Epithelial cell of proximal tubule (primary cell): ENCODE measurements around the gene GPSM1. TPM values are rescaled to one million over a fixed set of nuclear protein-coding genes. Genes with fewer than 3 reads are reported as not detected.
"Not testable (repeated sequence)": the region's sequence is repeated elsewhere in the genome, so short reads cannot be mapped to it uniquely, and the experiment has no call there.

ENCODE experiments used
- DNase-seq: peaks from one replicate; pipeline ENCODE4 v3.0.0-alpha.2; 2011; ENCODE audit warnings: low read depth
- H3K4me3 ChIP-seq: 2 replicates; pipeline ENCODE4 v1.5.1; 2011; ENCODE audit warnings: low read depth, mild to moderate bottlenecking, low read length
- CTCF ChIP-seq: conservative IDR thresholded peaks from 2 replicates; pipeline ENCODE4 v1.5.1; 2012; ENCODE audit warnings: low read depth, mild to moderate bottlenecking, low read length
- total RNA-seq: library from RNA; depleted of rRNA; stranded (reverse); fragments of >200 nt; gene quantifications from 2 replicates; pipeline ENCODE4 v1.2.3, GENCODE V29; 2015

Gene GPSM1
- total RNA-seq, 1 donor from 2014 or later: 28.2 TPM

DNA sequence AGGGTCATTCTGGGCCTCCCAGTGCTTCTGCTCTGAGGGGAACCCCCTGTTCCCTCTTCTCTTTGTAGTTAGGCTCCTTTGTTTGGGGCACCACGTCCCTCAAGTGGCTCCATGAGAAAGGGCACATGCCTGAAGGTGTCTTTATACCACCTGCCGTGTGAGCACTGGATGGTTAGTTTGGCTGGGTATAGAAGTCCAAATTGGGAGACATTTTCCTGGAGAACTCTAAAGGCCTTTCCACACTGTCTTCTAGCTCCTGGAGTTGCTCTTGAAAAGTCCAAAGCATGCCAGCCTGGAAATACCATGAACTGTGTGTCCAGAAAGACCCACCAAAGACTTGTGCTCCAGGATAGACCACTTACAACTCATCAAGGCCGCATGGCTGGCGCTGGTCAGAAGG, 12.4 kb upstream of the GPSM1 start:
- DNase-seq: no peak
- H3K4me3 ChIP-seq: no peak overlapping the region
- no peak for TF ChIP-seq CTCF

GRCh38 chr9:136316271-136316751, 11.0 kb upstream of the GPSM1 start:
- H3K4me3 ChIP-seq: no peak overlapping the region
- DNase-seq: no peak
- no peak for TF ChIP-seq CTCF

GRCh38 chr9:136316896-136317676, 10.3 kb upstream of the GPSM1 start:
- TF ChIP-seq CTCF: no peak
- no peak overlapping the region for H3K4me3 ChIP-seq
- no peak for DNase-seq

DNA sequence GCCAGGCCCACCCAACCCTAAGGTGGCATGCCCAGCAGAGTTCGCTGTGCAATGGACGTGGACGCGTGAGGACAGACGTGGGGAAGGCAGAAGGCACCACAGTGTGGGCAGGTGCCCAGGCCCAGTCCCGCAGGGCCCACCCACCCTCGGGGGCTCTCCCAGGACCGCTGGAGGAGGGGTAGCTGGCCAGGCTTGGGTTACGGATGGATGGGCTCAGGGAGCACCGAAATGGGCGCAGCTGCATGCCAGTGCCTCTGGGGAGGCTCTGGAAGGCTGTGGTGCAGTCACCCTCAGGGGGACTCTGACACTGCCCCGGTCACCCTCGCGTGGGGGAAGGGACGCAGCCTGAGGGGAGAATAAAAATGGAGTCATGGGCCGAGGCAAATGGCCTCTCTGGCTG, 9.6 kb upstream of the GPSM1 start:
- H3K4me3 ChIP-seq: no peak overlapping the region
- no peak for TF ChIP-seq CTCF
- no peak for DNase-seq

DNA sequence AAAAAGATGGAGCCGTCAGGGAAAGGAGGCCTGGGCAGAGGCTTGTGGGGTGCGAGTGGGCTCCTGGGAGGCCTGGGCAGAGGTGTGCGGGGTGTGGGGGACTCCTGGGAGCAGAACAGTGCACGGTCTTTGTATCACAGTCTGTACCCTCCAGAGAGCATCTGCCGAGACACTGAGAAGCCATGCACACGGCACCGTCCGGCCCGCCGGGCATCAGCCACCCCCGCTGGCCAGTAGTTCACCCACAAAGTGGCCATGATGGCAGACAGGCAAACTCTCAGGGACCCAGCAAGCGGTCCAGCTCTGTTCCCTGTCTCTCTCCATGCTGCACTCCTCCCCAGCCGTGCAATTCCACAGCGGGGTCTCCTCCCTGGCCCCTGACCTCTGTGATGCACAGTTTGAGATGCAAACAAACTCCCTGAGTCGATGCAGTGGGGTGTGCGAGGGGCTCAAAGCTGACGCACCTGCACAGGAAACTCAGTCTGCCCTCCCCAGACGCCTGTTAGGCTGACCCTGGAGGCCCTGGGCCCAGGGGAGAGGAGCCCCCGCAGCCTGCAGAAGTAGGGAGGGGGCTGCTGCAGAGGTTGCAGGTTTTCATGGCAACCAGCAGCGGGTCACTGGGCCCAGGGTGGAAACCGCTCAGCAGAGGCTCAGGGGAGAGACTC, 9.1 kb upstream of the GPSM1 start:
- TF ChIP-seq CTCF: no peak
- no peak for DNase-seq
- no peak overlapping the region for H3K4me3 ChIP-seq

- no peak for DNase-seq
- TF ChIP-seq CTCF: no peak
- H3K4me3 ChIP-seq: no peak overlapping the region
Measured at GRCh38 chr9:136318776-136319241, 8.5 kb upstream of the GPSM1 start.

GRCh38 chr9:136319244-136319643, 8.1 kb upstream of the GPSM1 start:
- H3K4me3 ChIP-seq, DNase-seq: not testable (repeated sequence)

- not testable (repeated sequence) for DNase-seq, H3K4me3 ChIP-seq
Measured at GRCh38 chr9:136319955-136320354, 7.4 kb upstream of the GPSM1 start.

DNA sequence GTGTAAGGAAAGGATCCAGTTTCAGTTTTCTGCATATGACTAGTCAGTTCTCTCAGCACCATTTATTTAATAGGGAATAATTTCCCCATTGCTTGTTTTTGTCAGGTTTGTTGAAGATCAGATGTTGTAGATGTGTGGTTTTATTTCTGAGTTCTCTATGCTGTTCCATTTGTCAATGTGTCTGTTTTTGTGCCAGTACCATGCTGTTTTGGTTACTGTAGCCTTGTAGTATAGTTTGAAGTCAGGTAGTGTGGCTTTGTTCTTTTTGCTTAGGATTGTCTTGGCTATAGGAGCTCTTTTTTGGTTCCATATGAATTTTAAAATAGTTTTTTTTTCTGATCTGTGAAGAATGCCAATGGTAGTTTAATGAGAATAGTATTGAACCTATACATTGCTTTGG, 6.4 kb upstream of the GPSM1 start:
- not testable (repeated sequence) for H3K4me3 ChIP-seq, DNase-seq
